ENCODE measurements around the gene MGAT5.

Gene MGAT5

DNA sequence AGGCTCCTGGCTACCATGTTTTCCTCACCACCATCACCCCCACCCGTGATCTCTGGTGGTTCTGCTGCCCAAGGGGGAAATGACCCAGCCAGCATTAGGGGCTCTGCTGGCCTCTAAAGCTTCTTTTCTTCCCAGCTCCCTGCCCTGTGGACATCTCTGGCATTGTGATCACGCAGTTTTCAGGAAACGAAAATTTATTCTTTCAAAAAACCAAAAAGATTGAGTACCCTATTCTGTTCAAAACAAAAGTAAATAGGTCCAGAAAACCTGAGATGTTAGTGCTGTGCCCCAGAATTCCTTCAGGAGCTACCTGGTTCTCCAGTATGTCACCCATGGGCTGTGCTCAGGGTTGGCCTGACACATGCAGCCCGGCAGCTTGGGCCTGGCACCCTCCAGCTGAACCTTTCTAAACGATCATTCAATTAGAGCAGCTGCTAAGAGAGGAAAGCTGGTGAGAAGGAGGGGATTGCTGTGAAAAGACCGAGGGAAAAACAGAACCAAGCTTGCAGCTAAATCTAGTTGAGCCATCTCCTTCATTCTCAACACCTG lies 157.5 kb downstream of the MGAT5 start:
- H4K91ac ChIP-seq (ENCODE audit: low read depth, low read length, poor library complexity): no peak overlapping the region
- WGBS, 2 donors (ENCODE audit: extremely low coverage in 2 of 2, insufficient read length in 2 of 2, insufficient replicate concordance in 1 of 2): no CpG with 5 or more reads among the region's 6 CpGs
- H2AFZ ChIP-seq (ENCODE audit: low read length): peak overlapping the region; percentile 31
- no peak overlapping the region for H3K4me2 ChIP-seq (ENCODE audit: insufficient read depth, low read length, poor library complexity, severe bottlenecking)
- no peak overlapping the region for H3K23ac ChIP-seq (ENCODE audit: low read depth, low read length, poor library complexity)
- H3K36me3 ChIP-seq (replicated peaks in 1 of 2; ENCODE audit: control insufficient read depth in 2 of 2, insufficient read depth in 2 of 2, low read length in 2 of 2): peaks cover 0 to 6% of the 10 kb centered on the region in 2 donors
- H3K9ac ChIP-seq (ENCODE audit: low read depth, low read length, poor library complexity): no peak overlapping the region
- no peak overlapping the region for H2BK12ac ChIP-seq (ENCODE audit: low read length)
- H3K4ac ChIP-seq (ENCODE audit: low read length): no peak overlapping the region
- H2BK5ac ChIP-seq (ENCODE audit: low read length): no peak overlapping the region
- H3K4me1 ChIP-seq (ENCODE audit: control insufficient read depth in 2 of 2, insufficient read depth in 1 of 2, low read depth in 1 of 2, low read length in 2 of 2): peaks cover 7 to 12% of the 10 kb centered on the region in 2 donors
- no peak overlapping the region for H3K14ac ChIP-seq (ENCODE audit: low read length)
- H3K18ac ChIP-seq (ENCODE audit: low read length): no peak overlapping the region
- H3K79me1 ChIP-seq (ENCODE audit: low read depth, low read length): no peaks in the 10 kb centered on the region
- no peak overlapping the region for H2AK5ac ChIP-seq (ENCODE audit: low read depth, low read length)
- H2BK15ac ChIP-seq (ENCODE audit: low read length): no peak overlapping the region
- no peak overlapping the region for H3K27ac ChIP-seq (replicated peaks; ENCODE audit: low read length)
- DNase-seq (ENCODE audit: low spot score): no peak
- H2BK120ac ChIP-seq (ENCODE audit: low read depth, low read length): no peak overlapping the region
- H3K27me3 ChIP-seq (ENCODE audit: control insufficient read depth in 3 of 3, insufficient read depth in 3 of 3, low read depth in 1 of 3, low read length in 3 of 3): no peaks in the 10 kb centered on the region
- no peak overlapping the region for H3K4me3 ChIP-seq (ENCODE audit: low read length in 2 of 2)
- no peaks in the 10 kb centered on the region for H3K9me3 ChIP-seq (replicated peaks in 1 of 2; ENCODE audit: control insufficient read depth in 2 of 2, insufficient read depth in 1 of 2, low read depth in 1 of 2, low read length in 2 of 2)
- H4K8ac ChIP-seq (ENCODE audit: low read depth, low read length): no peak overlapping the region

DNA sequence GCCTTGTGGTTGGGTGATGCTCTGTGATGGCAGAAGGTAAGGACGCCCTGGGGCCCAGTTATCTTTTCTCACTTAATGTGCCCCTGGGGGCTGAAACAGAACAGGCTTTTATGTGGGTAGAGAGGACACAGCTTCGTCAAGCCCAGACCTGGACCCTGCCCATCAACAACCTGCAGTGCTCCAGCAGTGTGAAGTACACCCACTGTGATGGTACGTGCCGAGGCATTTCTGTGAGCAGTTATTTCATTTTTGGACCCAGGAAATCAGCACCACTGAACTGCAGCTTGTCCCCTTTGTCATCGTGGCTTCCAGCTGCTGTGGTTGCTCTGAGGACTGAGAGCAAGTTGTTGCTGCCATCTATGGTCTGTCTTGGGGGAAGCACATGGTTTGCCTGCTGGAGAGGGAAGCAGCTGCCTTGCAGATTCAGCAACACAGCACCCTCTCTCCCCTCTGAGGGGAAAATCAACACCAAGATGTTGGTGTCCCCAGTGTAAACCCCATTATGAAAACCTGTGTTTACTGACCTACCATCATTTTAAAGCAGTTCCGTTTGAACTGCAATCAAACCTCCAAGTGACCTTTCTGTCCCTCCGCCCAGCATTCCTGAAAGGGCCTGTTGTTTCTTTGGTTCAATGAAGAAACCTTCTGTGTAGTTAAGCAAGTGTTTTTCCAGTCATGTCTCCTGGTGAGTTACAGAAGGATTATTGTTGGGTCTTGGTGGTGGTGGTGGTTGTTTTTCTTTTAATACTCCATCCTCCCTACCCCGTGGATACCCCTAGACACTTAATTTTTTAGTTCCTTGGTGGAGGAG lies 158.2 kb downstream of the MGAT5 start:
- H3K4me1 ChIP-seq (ENCODE audit: control insufficient read depth in 2 of 2, insufficient read depth in 1 of 2, low read depth in 1 of 2, low read length in 2 of 2): peaks cover 7 to 12% of the 10 kb centered on the region in 2 donors
- H3K18ac ChIP-seq (ENCODE audit: low read length): no peak overlapping the region
- no peaks in the 10 kb centered on the region for H3K27me3 ChIP-seq (ENCODE audit: control insufficient read depth in 3 of 3, insufficient read depth in 3 of 3, low read depth in 1 of 3, low read length in 3 of 3)
- peak overlapping the region; percentile 24 for H3K9ac ChIP-seq (ENCODE audit: low read depth, low read length, poor library complexity)
- peak; percentile 63 for DNase-seq (ENCODE audit: low spot score)
- no peak overlapping the region for H2BK120ac ChIP-seq (ENCODE audit: low read depth, low read length)
- no peaks in the 10 kb centered on the region for H3K9me3 ChIP-seq (replicated peaks in 1 of 2; ENCODE audit: control insufficient read depth in 2 of 2, insufficient read depth in 1 of 2, low read depth in 1 of 2, low read length in 2 of 2)
- H3K4ac ChIP-seq (ENCODE audit: low read length): no peak overlapping the region
- no peak overlapping the region for H3K4me3 ChIP-seq (ENCODE audit: low read length in 2 of 2)
- H4K8ac ChIP-seq (ENCODE audit: low read depth, low read length): no peak overlapping the region
- no CpG with 5 or more reads among the region's 8 CpGs for WGBS, 2 donors (ENCODE audit: extremely low coverage in 2 of 2, insufficient read length in 2 of 2, insufficient replicate concordance in 1 of 2)
- no peaks in the 10 kb centered on the region for H3K79me1 ChIP-seq (ENCODE audit: low read depth, low read length)
- no peak overlapping the region for H2BK12ac ChIP-seq (ENCODE audit: low read length)
- no peak overlapping the region for H2BK15ac ChIP-seq (ENCODE audit: low read length)
- H4K91ac ChIP-seq (ENCODE audit: low read depth, low read length, poor library complexity): no peak overlapping the region
- no peak overlapping the region for H2BK5ac ChIP-seq (ENCODE audit: low read length)
- no peak overlapping the region for H3K14ac ChIP-seq (ENCODE audit: low read length)
- H2AK5ac ChIP-seq (ENCODE audit: low read depth, low read length): no peak overlapping the region
- H3K27ac ChIP-seq (replicated peaks; ENCODE audit: low read length): no peak overlapping the region
- peaks cover 0 to 6% of the 10 kb centered on the region in 2 donors for H3K36me3 ChIP-seq (replicated peaks in 1 of 2; ENCODE audit: control insufficient read depth in 2 of 2, insufficient read depth in 2 of 2, low read length in 2 of 2)
- peak overlapping the region; percentile 31 for H2AFZ ChIP-seq (ENCODE audit: low read length)
- no peak overlapping the region for H3K23ac ChIP-seq (ENCODE audit: low read depth, low read length, poor library complexity)
- H3K4me2 ChIP-seq (ENCODE audit: insufficient read depth, low read length, poor library complexity, severe bottlenecking): no peak overlapping the region

DNA sequence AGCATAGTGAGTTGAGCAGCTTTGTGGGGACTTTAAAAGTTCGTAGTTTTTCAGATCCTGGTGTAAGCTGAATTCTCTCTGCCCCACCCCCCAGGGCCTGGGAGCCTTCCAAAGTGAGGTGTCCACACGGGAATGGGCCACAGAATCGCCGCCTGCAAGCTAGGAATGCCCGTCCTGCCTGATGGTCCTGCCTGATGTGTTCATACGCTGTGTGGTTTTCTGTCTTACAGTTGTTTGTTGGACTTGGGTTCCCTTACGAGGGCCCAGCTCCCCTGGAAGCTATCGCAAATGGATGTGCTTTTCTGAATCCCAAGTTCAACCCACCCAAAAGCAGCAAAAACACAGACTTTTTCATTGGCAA lies 158.7 kb downstream of the MGAT5 start:
- no peak overlapping the region for H2AK5ac ChIP-seq (ENCODE audit: low read depth, low read length)
- H3K18ac ChIP-seq (ENCODE audit: low read length): no peak overlapping the region
- no peak overlapping the region for H3K4me2 ChIP-seq (ENCODE audit: insufficient read depth, low read length, poor library complexity, severe bottlenecking)
- H3K4ac ChIP-seq (ENCODE audit: low read length): no peak overlapping the region
- H3K14ac ChIP-seq (ENCODE audit: low read length): no peak overlapping the region
- no peak overlapping the region for H2BK15ac ChIP-seq (ENCODE audit: low read length)
- no peak overlapping the region for H3K9ac ChIP-seq (ENCODE audit: low read depth, low read length, poor library complexity)
- H3K9me3 ChIP-seq (replicated peaks in 1 of 2; ENCODE audit: control insufficient read depth in 2 of 2, insufficient read depth in 1 of 2, low read depth in 1 of 2, low read length in 2 of 2): no peaks in the 10 kb centered on the region
- H2BK5ac ChIP-seq (ENCODE audit: low read length): no peak overlapping the region
- H3K23ac ChIP-seq (ENCODE audit: low read depth, low read length, poor library complexity): no peak overlapping the region
- H3K27ac ChIP-seq (replicated peaks; ENCODE audit: low read length): no peak overlapping the region
- H2BK120ac ChIP-seq (ENCODE audit: low read depth, low read length): no peak overlapping the region
- H4K91ac ChIP-seq (ENCODE audit: low read depth, low read length, poor library complexity): no peak overlapping the region
- no peak overlapping the region for H2BK12ac ChIP-seq (ENCODE audit: low read length)
- no peaks in the 10 kb centered on the region for H3K27me3 ChIP-seq (ENCODE audit: control insufficient read depth in 3 of 3, insufficient read depth in 3 of 3, low read depth in 1 of 3, low read length in 3 of 3)
- WGBS, 2 donors (ENCODE audit: extremely low coverage in 2 of 2, insufficient read length in 2 of 2, insufficient replicate concordance in 1 of 2): no CpG with 5 or more reads among the region's 8 CpGs
- no peak overlapping the region for H4K8ac ChIP-seq (ENCODE audit: low read depth, low read length)
- H3K4me3 ChIP-seq (ENCODE audit: low read length in 2 of 2): no peak overlapping the region
- no peak overlapping the region for H2AFZ ChIP-seq (ENCODE audit: low read length)
- H3K79me1 ChIP-seq (ENCODE audit: low read depth, low read length): no peaks in the 10 kb centered on the region
- DNase-seq (ENCODE audit: low spot score): no peak
- peaks cover 0 to 6% of the 10 kb centered on the region in 2 donors for H3K36me3 ChIP-seq (replicated peaks in 1 of 2; ENCODE audit: control insufficient read depth in 2 of 2, insufficient read depth in 2 of 2, low read length in 2 of 2)
- H3K4me1 ChIP-seq (ENCODE audit: control insufficient read depth in 2 of 2, insufficient read depth in 1 of 2, low read depth in 1 of 2, low read length in 2 of 2): peaks cover 7 to 12% of the 10 kb centered on the region in 2 donors

GRCh38 chr2:134413430-134413829 lies 159.6 kb downstream of the MGAT5 start:
- no peak overlapping the region for H2BK15ac ChIP-seq (ENCODE audit: low read length)
- no CpG with 5 or more reads among the region's 1 CpG for WGBS, 2 donors (ENCODE audit: extremely low coverage in 2 of 2, insufficient read length in 2 of 2, insufficient replicate concordance in 1 of 2)

More at GRCh38 chr2:134413430-134413829, 159.6 kb downstream of the MGAT5 start:
- no peaks in the 10 kb centered on the region for H3K27me3 ChIP-seq (ENCODE audit: control insufficient read depth in 3 of 3, insufficient read depth in 3 of 3, low read depth in 1 of 3, low read length in 3 of 3)
- H2BK5ac ChIP-seq (ENCODE audit: low read length): no peak overlapping the region
- no peak overlapping the region for H3K4me2 ChIP-seq (ENCODE audit: insufficient read depth, low read length, poor library complexity, severe bottlenecking)
- no peak overlapping the region for H3K9ac ChIP-seq (ENCODE audit: low read depth, low read length, poor library complexity)
- no peak overlapping the region for H3K23ac ChIP-seq (ENCODE audit: low read depth, low read length, poor library complexity)
- no peaks in the 10 kb centered on the region for H3K79me1 ChIP-seq (ENCODE audit: low read depth, low read length)
- peaks cover 0 to 6% of the 10 kb centered on the region in 2 donors for H3K36me3 ChIP-seq (replicated peaks in 1 of 2; ENCODE audit: control insufficient read depth in 2 of 2, insufficient read depth in 2 of 2, low read length in 2 of 2)
- no peak overlapping the region for H4K91ac ChIP-seq (ENCODE audit: low read depth, low read length, poor library complexity)
- peaks cover 7 to 12% of the 10 kb centered on the region in 2 donors for H3K4me1 ChIP-seq (ENCODE audit: control insufficient read depth in 2 of 2, insufficient read depth in 1 of 2, low read depth in 1 of 2, low read length in 2 of 2)
- H2BK120ac ChIP-seq (ENCODE audit: low read depth, low read length): no peak overlapping the region
- no peak overlapping the region for H3K27ac ChIP-seq (replicated peaks; ENCODE audit: low read length)
- no peak for DNase-seq (ENCODE audit: low spot score)
- no peak overlapping the region for H2AFZ ChIP-seq (ENCODE audit: low read length)
- no peaks in the 10 kb centered on the region for H3K9me3 ChIP-seq (replicated peaks in 1 of 2; ENCODE audit: control insufficient read depth in 2 of 2, insufficient read depth in 1 of 2, low read depth in 1 of 2, low read length in 2 of 2)
- no peak overlapping the region for H3K14ac ChIP-seq (ENCODE audit: low read length)
- H2AK5ac ChIP-seq (ENCODE audit: low read depth, low read length): no peak overlapping the region
- no peak overlapping the region for H3K4ac ChIP-seq (ENCODE audit: low read length)
- no peak overlapping the region for H2BK12ac ChIP-seq (ENCODE audit: low read length)
- no peak overlapping the region for H3K4me3 ChIP-seq (ENCODE audit: low read length in 2 of 2)
- no peak overlapping the region for H4K8ac ChIP-seq (ENCODE audit: low read depth, low read length)
- no peak overlapping the region for H3K18ac ChIP-seq (ENCODE audit: low read length)
